CD14-positive monocyte (primary cell): ENCODE measurements around the gene MIDN. TPM values are rescaled to one million over a fixed set of nuclear protein-coding genes. Genes with fewer than 3 reads are reported as not detected.
A peak's percentile ranks its signal among the peaks of the same experiment; 100 is the strongest.

Source experiments
- DNase-seq, 3 donors: peaks; one replicate each; pipeline ENCODE4 v3.0.0-alpha.2; 2011 to 2022
- H2AFZ ChIP-seq: 2 replicates; pipeline ENCODE4 v1.6.0; 2012; ENCODE audit warnings: mild to moderate bottlenecking, low read depth, low read length, inconsistent platforms; ENCODE audit not compliant: insufficient read depth, poor library complexity, severe bottlenecking
- H3K27ac ChIP-seq, 2 donors: 1 replicate in 1 of 2; 2 replicates in 1 of 2; pipeline ENCODE4 v1.5.1; 2012 to 2013; ENCODE audit warnings: low read length in 2 of 2, control low read depth in 1 of 2, inconsistent platforms in 1 of 2, low read depth in 1 of 2, mild to moderate bottlenecking in 1 of 2
- H3K27me3 ChIP-seq, 2 donors: one replicate each; pipeline versions ENCODE4 v1.6.0 to v1.6.1; 2011 to 2013; ENCODE audit warnings: low read length in 2 of 2; ENCODE audit not compliant: control insufficient read depth in 2 of 2, insufficient read depth in 2 of 2
- H3K36me3 ChIP-seq, 2 donors: replicated peaks in 1 of 2; 1 replicate in 1 of 2; 2 replicates in 1 of 2; pipeline versions ENCODE4 v1.5.1 to v1.6.1; 2012 to 2013; ENCODE audit warnings: low read length in 2 of 2, control low read depth in 1 of 2, inconsistent platforms in 1 of 2, mild to moderate bottlenecking in 1 of 2; ENCODE audit not compliant: insufficient read depth in 2 of 2, control insufficient read depth in 1 of 2
- H3K4me1 ChIP-seq, 2 donors: 1 replicate in 1 of 2; 2 replicates in 1 of 2; pipeline versions ENCODE4 v1.5.1 to v1.6.1; 2012 to 2013; ENCODE audit warnings: low read length in 2 of 2, control low read depth in 1 of 2, inconsistent platforms in 1 of 2, mild to moderate bottlenecking in 1 of 2, moderate library complexity in 1 of 2; ENCODE audit not compliant: insufficient read depth in 2 of 2, control insufficient read depth in 1 of 2
- H3K4me2 ChIP-seq: replicated peaks from 2 replicates; pipeline ENCODE3; 2012; ENCODE audit warnings: low read length, moderate library complexity, mild to moderate bottlenecking; ENCODE audit not compliant: poor library complexity, severe bottlenecking; ENCODE audit errors: extremely low read depth
- H3K4me3 ChIP-seq, 3 experiments: fragments of 200-600 bp in 1 of 3; sonication (generic) in 1 of 3; replicated peaks in 1 of 3; 1 replicate in 2 of 3; 2 replicates in 1 of 3; pipeline ENCODE4 v1.5.1; 2011 to 2013; ENCODE audit warnings: low read length in 3 of 3, mild to moderate bottlenecking in 3 of 3, control low read depth in 2 of 3, low read depth in 2 of 3, inconsistent platforms in 1 of 3, moderate library complexity in 1 of 3
- H3K79me2 ChIP-seq: 2 replicates; pipeline ENCODE4 v1.6.0; 2012; ENCODE audit warnings: mild to moderate bottlenecking, control low read depth, inconsistent platforms, low read length, moderate library complexity; ENCODE audit not compliant: insufficient read depth
- H3K9ac ChIP-seq: 2 replicates; pipeline ENCODE4 v1.6.0; 2017; ENCODE audit warnings: low read length, mild to moderate bottlenecking; ENCODE audit not compliant: insufficient read depth, poor library complexity, severe bottlenecking
- H3K9me3 ChIP-seq, 2 donors: replicated peaks in 1 of 2; 1 replicate in 1 of 2; 2 replicates in 1 of 2; pipeline versions ENCODE4 v1.5.1 to v1.6.1; 2012 to 2013; ENCODE audit warnings: low read length in 2 of 2, control low read depth in 1 of 2; ENCODE audit not compliant: control insufficient read depth in 1 of 2, insufficient read depth in 1 of 2
- H4K20me1 ChIP-seq: 2 replicates; pipeline ENCODE4 v1.6.0; 2012; ENCODE audit warnings: mild to moderate bottlenecking, low read length, control low read depth, moderate library complexity; ENCODE audit not compliant: insufficient read depth
- H3K27ac Mint-ChIP-seq, 7 donors: one replicate each; pipeline ENCODE4 v1.8.0; 2020; ENCODE audit warnings: mild to moderate bottlenecking in 7 of 7, mixed read lengths in 7 of 7, moderate library complexity in 6 of 7, inconsistent platforms in 2 of 7
- H3K27me3 Mint-ChIP-seq, 3 donors: one replicate each; pipeline ENCODE4 v1.8.0; 2021 to 2022; ENCODE audit warnings: low read depth in 3 of 3, mild to moderate bottlenecking in 3 of 3, mixed read lengths in 3 of 3, moderate library complexity in 3 of 3, inconsistent platforms in 1 of 3
- H3K36me3 Mint-ChIP-seq, 2 donors: one replicate each; pipeline ENCODE4 v1.8.0; 2020; ENCODE audit warnings: mixed read lengths in 2 of 2, inconsistent platforms in 1 of 2, mild to moderate bottlenecking in 1 of 2
- H3K4me1 Mint-ChIP-seq: one replicate; pipeline ENCODE4 v1.8.0; 2020; ENCODE audit warnings: mild to moderate bottlenecking, mixed read lengths
- H3K4me3 Mint-ChIP-seq, 2 donors: one replicate each; pipeline ENCODE4 v1.8.0; 2020; ENCODE audit warnings: mild to moderate bottlenecking in 2 of 2, mixed read lengths in 2 of 2, moderate library complexity in 1 of 2
- H3K9me3 Mint-ChIP-seq, 7 donors: one replicate each; pipeline ENCODE4 v1.8.0; 2020 to 2022; ENCODE audit warnings: mixed read lengths in 7 of 7, mild to moderate bottlenecking in 6 of 7, moderate library complexity in 6 of 7, inconsistent platforms in 2 of 7
- CTCF ChIP-seq: fragments of 200-600 bp; IDR thresholded peaks from one replicate; pipeline ENCODE4 v1.8.0; 2022; ENCODE audit warnings: antibody characterized with exemption, mild to moderate bottlenecking
- WGBS: methylation state at CpG from one replicate; pipeline ENCODE4 v1.1.5; 2013; ENCODE audit warnings: missing lambda C conversion rate; ENCODE audit not compliant: insufficient coverage; 5-methylcytosine and 5-hydroxymethylcytosine counted together
- intact Hi-C, 2 donors: fragments of 100-400 bp; cut with micrococcal nuclease; formaldehyde crosslinking; loops; one replicate each; pipeline versions ENCODE4 v1.15.0 to v1.15.1; 2023
- polyA plus RNA-seq, 3 donors: library from polyadenylated mRNA; depleted of rRNA in 1 of 3; unstranded in 2 of 3; stranded (reverse) in 1 of 3; fragments of 300-500 nt in 2 of 3; fragments of >200 nt in 1 of 3; fragmentation: Illumina TruSeq in 2 of 3; gene quantifications; 1 replicate in 2 of 3; 2 replicates in 1 of 3; pipeline ENCODE4 v1.2.3, GENCODE V29; 2012 to 2021

MIDN gene
- polyA plus RNA-seq, 3 donors: 5.6 to 301 (median 11.0) TPM

GRCh38 chr19:1283917-1284292 lies 35.5 kb downstream of the MIDN start:
- Histone ChIP-seq H3K9ac (no peak overlapping the region), H3K27ac (no peak overlapping the region), H3K79me2 (no peaks in the 10 kb centered on the region), H3K4me1 (no peaks in the 10 kb centered on the region), H3K27me3 (peaks cover 14 to 50% of the 10 kb centered on the region in 2 donors), H2AFZ (no peak overlapping the region), H4K20me1 (peaks cover 14% of the 10 kb centered on the region), H3K4me3 (no peak overlapping the region), H3K4me2 (no peak overlapping the region), H3K9me3 (peaks cover 0 to 10% of the 10 kb centered on the region in 2 donors), H3K36me3 (peaks cover 6 to 9% of the 10 kb centered on the region in 2 donors)
- TF ChIP-seq CTCF: no peak
- H3K27ac Mint-ChIP-seq: no peak overlapping the region
- H3K9me3 Mint-ChIP-seq: peaks cover 0 to 15% (median 5%) of the 10 kb centered on the region in 7 donors
- 97% methylated on average over 6 of the region's 12 CpGs for WGBS
- peaks cover 9% of the 10 kb centered on the region for H3K4me1 Mint-ChIP-seq
- peaks cover 16 to 18% of the 10 kb centered on the region in 2 donors for H3K36me3 Mint-ChIP-seq
- peaks cover 36 to 57% (median 40%) of the 10 kb centered on the region in 3 donors for H3K27me3 Mint-ChIP-seq
- peak overlapping the region in 1 of 2 donors; percentile 83 for H3K4me3 Mint-ChIP-seq
- intact Hi-C loops: no loop called here
- no peak for DNase-seq

- peaks cover 11 to 16% of the 10 kb centered on the region in 2 donors for H3K36me3 Mint-ChIP-seq
- no peak overlapping the region for H3K27ac ChIP-seq
- peaks cover 0 to 10% of the 10 kb centered on the region in 2 donors for H3K9me3 ChIP-seq
- H2AFZ ChIP-seq: no peak overlapping the region
- DNase-seq: no peak
- WGBS: 80% methylated on average over 16 of the region's 20 CpGs
- H3K9ac ChIP-seq: no peak overlapping the region
- H3K79me2 ChIP-seq: no peaks in the 10 kb centered on the region
- peaks cover under 1 to 4% of the 10 kb centered on the region in 2 donors for H3K36me3 ChIP-seq
- H3K27me3 Mint-ChIP-seq: peaks cover 37 to 61% (median 43%) of the 10 kb centered on the region in 3 donors
- no peak overlapping the region for H3K27ac Mint-ChIP-seq
- no peak for TF ChIP-seq CTCF
- H3K4me3 Mint-ChIP-seq: peak overlapping the region in 1 of 2 donors; percentile 83
- H3K4me1 ChIP-seq: no peaks in the 10 kb centered on the region
- peaks cover 9% of the 10 kb centered on the region for H3K4me1 Mint-ChIP-seq
- intact Hi-C loops: no loop called here
- no peak overlapping the region for H3K4me3 ChIP-seq
- H3K9me3 Mint-ChIP-seq: peaks cover 0 to 15% (median 5%) of the 10 kb centered on the region in 7 donors
- no peak overlapping the region for H3K4me2 ChIP-seq
- H4K20me1 ChIP-seq: peaks cover 10% of the 10 kb centered on the region
- H3K27me3 ChIP-seq: peaks cover 14 to 54% of the 10 kb centered on the region in 2 donors
Observed at GRCh38 chr19:1284293-1284978, 36.1 kb downstream of the MIDN start.
